ENCODE data around the gene ZNF366.
A peak's percentile ranks its signal among the peaks of the same experiment; 100 is the strongest.

ZNF366 gene, protein sequence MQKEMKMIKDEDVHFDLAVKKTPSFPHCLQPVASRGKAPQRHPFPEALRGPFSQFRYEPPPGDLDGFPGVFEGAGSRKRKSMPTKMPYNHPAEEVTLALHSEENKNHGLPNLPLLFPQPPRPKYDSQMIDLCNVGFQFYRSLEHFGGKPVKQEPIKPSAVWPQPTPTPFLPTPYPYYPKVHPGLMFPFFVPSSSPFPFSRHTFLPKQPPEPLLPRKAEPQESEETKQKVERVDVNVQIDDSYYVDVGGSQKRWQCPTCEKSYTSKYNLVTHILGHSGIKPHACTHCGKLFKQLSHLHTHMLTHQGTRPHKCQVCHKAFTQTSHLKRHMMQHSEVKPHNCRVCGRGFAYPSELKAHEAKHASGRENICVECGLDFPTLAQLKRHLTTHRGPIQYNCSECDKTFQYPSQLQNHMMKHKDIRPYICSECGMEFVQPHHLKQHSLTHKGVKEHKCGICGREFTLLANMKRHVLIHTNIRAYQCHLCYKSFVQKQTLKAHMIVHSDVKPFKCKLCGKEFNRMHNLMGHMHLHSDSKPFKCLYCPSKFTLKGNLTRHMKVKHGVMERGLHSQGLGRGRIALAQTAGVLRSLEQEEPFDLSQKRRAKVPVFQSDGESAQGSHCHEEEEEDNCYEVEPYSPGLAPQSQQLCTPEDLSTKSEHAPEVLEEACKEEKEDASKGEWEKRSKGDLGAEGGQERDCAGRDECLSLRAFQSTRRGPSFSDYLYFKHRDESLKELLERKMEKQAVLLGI

DNA sequence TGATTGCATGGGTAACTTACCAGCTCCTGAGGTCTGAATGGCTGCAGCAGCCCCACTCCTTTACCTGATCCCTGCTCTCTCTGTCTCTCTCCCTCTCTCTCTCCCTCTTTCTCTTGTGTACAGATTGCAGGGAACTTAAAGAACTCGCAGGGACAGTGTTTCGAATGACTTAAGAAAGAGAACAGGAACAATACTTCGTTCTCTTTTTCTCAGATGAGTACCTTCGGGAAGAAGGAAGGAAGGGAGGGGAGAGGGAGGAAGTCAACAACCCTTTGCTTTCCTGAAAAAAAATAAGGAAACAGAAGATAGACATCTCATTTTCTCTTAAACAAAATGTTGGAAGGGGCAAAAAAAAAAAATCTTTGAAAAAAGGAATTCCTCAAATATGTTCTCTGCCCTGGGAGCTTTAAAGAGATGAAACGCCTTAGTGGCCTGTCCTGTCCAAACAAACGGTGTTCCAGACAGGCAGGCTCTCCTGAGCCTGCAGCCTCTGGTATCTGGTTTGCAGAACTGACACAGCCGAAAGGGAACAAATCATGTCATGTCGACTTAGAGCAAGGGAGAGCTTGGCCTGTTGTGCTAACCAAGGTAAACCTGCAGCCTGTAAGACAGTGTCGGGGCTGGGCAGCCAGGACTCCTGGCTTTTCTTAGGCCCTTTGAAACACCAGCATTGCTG lies at the start of gene ZNF366:
Gene ZNF366 (minus strand): TSS at position 180 of the 676 bp plus-strand sequence. CDS start 45,914 bp downstream, outside the sequence.
- no peak for DNase-seq (ENCODE audit: low read depth in 2 of 2)

DNA sequence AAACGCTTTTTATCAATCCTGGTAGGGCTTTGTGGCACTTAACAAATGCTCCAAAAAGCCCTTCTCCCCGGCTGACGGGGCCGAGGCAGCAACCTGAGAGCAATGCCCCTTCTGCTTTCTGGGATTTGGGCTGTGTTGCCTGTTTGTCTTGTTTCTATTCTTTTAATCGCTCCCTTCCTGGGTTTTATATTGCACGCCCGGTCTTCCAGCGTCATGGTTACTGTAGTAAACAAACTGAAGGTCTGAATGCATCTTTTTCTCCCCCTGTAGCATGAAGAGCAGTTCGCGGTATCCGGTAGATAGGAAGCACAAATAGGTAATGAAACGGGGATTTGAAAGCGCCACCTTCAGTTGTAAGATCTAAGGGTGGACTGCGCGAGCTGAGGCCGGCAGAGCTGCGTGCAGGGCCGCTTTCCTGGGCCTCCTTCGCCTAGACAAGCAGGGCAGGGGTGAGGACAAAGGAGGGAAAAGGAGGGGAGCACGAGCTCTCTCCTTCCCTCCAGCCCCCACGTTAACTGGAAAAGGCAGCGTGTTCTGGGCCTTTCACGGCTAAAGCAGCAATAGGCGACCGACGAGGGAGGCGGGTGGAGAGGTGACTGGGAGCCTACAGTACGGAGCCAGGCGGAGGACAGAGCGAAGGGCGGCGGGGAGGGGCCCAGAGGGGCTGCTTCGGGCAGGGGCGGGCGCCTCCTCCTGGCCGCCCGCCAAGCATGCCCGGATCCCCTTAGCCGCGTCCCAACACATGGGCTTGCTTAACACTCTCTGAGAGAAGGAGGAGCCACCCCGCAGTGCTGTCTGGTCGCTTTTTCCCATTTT lies 49.3 kb upstream of the ZNF366 start:
- DNase-seq (ENCODE audit: low read depth in 2 of 2), result peak in 1 of 2 donors; percentile 21

DNA sequence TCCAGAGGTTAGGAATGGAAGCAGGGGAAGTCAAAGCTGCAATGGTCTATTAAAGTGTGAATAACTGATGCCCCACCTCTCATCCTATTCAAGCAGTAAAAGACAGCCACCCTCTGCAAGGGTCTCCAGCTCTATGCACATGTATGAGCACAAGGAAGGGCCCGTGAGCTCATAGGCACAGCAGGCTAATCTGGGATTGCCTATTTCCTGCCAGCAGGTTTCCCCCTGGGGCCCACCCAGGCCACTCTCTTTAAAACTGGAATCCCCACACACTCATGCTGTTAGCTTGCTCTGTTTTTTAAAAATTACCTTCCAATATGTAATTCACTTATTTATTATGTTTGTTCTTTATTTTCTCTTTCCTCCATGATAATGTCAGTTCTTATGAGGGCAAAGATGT lies 48.7 kb upstream of the ZNF366 start:
- no peak for DNase-seq (ENCODE audit: low read depth in 2 of 2)

GRCh38 chr5:72554897-72555296 lies 47.7 kb upstream of the ZNF366 start:
- DNase-seq (ENCODE audit: low read depth in 2 of 2), result no peak

- DNase-seq (ENCODE audit: low read depth in 2 of 2), result no peak
Measured at GRCh38 chr5:72552041-72552557, 44.9 kb upstream of the ZNF366 start.

- no peak for DNase-seq (ENCODE audit: low read depth in 2 of 2)
Measured at GRCh38 chr5:72550595-72550994, 43.4 kb upstream of the ZNF366 start.

DNA sequence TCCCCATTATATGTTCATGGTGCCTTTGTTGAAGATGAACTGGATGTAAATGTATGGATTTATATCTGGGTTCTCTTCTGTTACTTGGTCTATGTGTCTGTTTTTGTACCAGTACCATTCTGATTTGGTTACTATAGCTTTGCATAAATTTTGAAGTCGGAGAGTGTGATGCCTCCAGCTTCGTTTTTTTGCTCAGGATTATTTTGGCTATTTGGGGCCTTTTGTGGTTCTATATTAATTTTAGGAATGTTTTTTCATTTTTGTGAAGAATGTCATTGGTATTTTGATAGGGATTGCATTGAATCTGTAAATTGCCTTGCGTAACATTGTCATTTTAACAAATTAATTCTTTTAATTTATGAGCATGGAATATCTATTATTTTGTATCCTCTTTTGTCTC lies 36.6 kb upstream of the ZNF366 start:
- DNase-seq (ENCODE audit: low read depth in 2 of 2), result no peak

- DNase-seq (ENCODE audit: low read depth in 2 of 2), result no peak
Measured at GRCh38 chr5:72543365-72543764, 36.2 kb upstream of the ZNF366 start.

DNA sequence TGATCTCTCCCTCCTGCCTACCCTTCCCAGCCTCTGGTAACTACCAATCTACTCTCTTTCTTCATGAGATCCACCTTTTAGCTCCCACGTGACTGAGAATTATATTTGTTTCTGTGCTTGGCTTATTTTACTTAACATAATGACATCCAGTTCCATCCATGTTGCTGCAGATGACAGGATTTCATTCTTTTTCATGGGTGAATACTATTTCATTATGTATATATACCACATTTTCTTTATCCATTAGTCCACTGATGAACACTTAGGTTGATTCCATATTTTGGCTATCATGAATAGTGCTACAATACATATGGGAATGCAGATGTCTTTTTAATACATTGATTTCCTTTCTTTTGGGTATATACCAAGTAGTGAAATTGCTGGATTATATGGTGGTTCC lies 35.5 kb upstream of the ZNF366 start:
- no peak for DNase-seq (ENCODE audit: low read depth in 2 of 2)

DNA sequence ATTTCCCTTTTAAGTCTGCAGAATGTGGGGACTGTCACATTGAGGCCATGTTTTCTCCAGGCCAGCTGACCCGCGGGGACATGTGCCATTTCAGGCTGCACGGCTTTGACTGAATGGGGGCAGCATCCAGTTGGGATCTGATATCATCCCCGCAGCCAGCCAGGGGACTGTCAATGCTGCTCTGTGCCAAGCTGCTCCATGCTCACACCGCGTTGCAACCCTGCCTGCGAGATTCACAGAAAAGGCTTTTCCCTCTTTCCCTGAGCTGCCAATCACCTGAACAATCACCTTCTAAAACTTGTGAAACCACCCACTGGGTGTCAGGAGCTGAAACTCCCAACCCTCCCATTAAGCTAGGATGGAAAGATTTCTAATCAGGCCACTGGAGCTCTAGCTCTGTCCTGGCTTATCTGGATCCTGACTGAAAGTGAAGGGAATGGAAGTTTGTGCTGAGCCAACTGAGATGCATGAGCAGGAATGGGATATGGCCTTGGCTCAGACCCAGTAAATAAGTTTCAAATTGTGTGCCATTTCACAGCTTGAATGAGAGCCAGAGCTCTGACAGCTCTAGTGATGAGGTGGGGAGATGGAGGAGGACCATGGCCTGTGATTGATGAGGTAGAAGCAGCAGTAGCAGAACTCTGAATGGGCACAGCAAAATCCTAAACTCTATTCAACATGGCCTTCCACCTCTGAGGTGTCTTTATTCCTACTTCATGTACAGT lies 34.5 kb upstream of the ZNF366 start:
- no peak for DNase-seq (ENCODE audit: low read depth in 2 of 2)

DNA sequence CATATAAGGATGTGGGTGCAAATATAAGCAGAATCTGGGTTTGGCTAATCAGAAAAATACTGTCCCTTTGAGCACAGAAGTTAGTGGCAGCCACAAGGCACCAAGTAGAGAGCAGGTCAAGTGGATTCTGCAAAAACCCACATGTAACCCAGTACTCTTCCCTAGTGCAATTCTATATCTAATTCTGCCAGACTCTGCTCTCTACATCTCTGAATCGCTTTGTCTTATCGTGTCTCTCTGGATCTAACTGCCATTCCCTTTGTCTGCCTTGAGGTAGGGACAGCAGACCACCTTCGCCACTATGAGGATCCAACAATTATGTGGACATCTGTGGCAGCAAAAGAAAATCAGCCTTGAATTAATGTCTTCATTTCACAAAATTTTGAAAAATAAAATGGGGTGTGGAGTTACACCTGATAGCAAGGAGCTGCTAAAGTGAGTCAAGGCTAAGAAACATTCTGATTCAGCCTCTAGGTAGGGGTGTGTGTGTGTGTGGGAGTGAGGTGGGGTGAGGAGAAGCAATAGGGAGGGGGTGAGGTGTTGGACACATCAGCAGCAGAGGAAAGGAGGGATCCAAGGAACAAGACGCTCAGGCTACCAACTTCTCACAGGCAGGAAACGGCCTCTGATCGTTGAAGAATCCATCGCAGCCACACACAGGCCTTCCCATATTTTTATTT lies 33.7 kb upstream of the ZNF366 start:
- DNase-seq (ENCODE audit: low read depth in 2 of 2), result no peak

GRCh38 chr5:72539726-72540125 lies 32.5 kb upstream of the ZNF366 start:
- DNase-seq (ENCODE audit: low read depth in 2 of 2), result no peak

GRCh38 chr5:72539038-72539437 lies 31.8 kb upstream of the ZNF366 start:
- DNase-seq (ENCODE audit: low read depth in 2 of 2), result no peak

DNA sequence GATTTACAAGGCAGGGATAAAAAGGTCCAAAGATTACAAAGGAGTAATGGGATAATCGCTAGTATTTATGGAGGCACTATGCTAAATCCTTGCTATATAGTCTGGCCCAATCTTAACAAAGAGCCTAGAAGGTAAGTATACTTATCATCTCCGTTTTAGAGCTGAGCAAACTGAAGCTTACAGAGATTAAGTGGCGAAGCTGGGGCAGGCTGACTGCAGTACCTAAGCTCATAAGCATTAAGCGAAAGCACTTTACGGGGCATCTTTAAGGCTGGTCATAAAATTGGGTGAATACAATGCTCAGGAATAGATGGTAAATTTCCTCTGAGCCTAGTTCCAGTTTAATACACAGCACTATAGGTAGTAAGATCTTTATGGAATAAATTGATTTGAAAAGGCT lies 30.0 kb upstream of the ZNF366 start:
- DNase-seq (ENCODE audit: low read depth in 2 of 2), result no peak

DNA sequence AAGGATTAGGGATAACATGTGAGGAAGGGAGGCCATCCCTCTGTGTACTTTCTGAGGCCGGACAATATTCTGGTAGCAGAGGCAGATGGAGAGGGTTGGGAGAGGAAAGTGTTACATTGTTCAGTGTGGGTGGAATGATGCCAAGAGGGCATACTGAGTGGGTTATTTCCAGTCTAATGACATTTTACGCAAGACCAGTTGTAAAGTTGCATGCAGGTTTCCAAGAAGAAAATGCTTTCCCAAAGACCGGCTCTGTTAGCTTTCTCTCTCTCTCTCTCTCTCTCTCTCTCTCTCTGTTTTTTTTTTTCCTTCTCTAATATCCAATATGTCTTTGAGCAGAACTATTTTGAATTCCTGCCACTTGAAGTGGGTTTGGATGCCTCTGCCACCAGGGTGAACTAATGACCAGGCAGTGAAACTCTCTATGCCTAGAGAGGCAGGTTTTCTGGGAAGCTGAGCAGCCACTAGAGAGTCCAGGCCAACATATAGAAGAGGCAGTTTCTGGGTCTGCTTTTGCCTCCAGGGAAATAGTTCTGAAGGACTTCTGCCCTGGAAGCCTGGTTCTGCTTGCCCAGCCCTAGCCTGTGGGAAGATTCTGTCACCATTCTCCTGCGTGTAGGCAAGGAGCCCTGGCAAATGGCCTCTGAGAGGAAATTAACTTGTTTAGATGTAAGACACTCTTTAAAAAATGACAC lies 24.4 kb upstream of the ZNF366 start:
- no peak for DNase-seq (ENCODE audit: low read depth in 2 of 2)

DNA sequence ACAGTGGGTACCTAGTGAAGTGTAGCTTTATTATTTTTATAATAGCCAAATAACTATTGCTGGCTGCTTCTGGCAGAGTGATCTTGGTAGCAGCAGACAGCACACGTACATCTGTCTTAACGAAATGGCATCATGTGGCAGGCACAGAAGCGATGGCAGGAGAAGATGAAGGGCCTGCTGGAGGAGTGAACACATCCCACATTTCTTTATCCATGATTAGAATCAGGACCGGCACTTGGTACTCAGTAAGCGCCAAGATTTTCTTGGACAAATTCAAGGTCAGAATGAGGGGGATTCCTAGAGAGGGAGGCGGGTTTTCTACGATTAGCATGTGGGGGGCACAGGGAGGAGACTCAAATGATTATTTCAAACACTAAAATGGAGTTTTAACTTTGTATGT lies 23.0 kb upstream of the ZNF366 start:
- DNase-seq (ENCODE audit: low read depth in 2 of 2), result no peak

DNA sequence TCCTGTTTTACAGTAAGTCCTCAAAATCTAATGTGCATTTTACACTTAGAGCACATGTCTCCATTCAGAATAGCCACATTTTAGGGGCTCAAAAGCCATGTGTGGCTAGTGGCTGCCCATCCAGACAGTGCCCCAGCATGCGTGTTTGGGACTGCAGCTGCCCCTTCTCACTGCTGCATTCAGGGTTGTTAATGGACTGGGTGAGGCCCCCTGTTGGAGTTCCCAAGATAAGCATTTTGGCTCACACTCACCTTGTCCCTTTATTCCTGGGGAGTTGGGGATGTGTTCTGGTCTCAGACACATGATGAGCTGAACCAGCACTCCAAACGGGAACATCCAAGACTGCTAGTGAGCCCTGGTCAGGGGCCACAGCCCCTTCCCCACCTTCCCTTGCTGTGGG lies 22.2 kb upstream of the ZNF366 start:
- DNase-seq (ENCODE audit: low read depth in 2 of 2), result no peak

DNA sequence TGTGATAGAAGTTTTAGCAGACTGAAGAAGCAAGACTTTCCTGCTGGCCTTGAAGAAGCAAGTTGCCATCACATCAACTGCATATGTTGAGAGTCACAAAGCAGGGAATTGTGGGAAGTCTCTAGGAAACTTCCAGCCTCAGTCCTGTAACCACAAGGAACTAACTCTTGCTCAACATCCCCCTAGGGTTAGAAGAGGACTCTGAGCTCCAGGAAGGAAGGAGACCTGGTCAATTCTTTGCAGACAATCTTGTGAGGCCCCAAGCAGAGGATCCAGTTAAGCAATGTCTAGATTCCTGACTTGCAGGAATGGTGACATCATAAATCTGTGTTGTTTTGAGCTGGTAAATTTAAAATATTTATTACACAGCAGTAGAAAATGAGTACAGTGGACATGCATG lies 18.6 kb upstream of the ZNF366 start:
- DNase-seq (ENCODE audit: low read depth in 2 of 2), result no peak

DNA sequence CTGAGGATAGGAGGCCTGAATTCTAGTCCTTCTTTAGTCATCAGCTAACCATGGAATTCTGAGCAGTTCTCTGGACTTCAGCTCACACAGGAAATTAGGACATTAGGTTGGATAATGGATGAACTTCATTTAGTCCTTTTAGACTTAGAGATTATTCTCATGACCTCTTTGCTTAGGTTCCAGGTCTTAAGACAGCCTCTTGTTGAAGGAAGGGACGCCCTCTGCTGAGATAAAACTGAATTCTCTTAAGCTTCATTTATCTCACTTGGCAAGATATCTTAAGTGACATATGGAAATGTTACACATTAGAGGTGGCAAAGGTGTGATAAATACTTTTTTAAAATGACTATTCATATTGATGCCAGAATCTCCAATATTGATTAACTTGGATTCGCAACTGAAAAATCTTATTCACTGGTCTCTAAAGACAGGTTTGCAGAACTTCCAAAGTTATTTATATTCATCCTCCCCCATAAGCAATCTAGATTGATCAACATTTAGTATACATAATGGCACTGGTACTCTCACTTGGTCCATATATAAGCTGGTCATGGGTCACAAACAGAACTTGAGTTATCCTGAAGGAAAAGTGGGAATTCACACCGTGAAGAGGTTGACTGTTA lies 16.9 kb upstream of the ZNF366 start:
- DNase-seq (ENCODE audit: low read depth in 2 of 2), result no peak
